Upper lobe of right lung (tissue), 1 donor: ENCODE measurements around the gene LHFPL6. TPM values are rescaled to one million over a fixed set of nuclear protein-coding genes. Genes with fewer than 3 reads are reported as not detected.

Source experiments
- ATAC-seq: fragments of 200-7000 bp; cut with Tn5 transposase; one replicate; pipeline ENCODE4 v1.9.1; 2020; ENCODE audit warnings: mild to moderate bottlenecking, moderate library complexity
- DNase-seq: peaks from one replicate; pipeline ENCODE4 v3.0.0-alpha.2; 2020
- H3K27ac ChIP-seq: fragments of 200-600 bp; one replicate; pipeline ENCODE4 v1.8.0; 2022
- H3K27me3 ChIP-seq: fragments of 200-600 bp; one replicate; pipeline ENCODE4 v1.8.0; 2022; ENCODE audit warnings: mild to moderate bottlenecking
- H3K36me3 ChIP-seq: fragments of 200-600 bp; one replicate; pipeline ENCODE4 v1.8.0; 2022
- H3K4me1 ChIP-seq: fragments of 200-600 bp; one replicate; pipeline ENCODE4 v1.8.0; 2022
- H3K4me3 ChIP-seq: fragments of 200-600 bp; one replicate; pipeline ENCODE4 v1.8.0; 2022; ENCODE audit warnings: mild to moderate bottlenecking
- H3K9me3 ChIP-seq: fragments of 200-600 bp; one replicate; pipeline ENCODE4 v1.8.0; 2022
- intact Hi-C: fragments of 100-400 bp; cut with DNase I; formaldehyde crosslinking; loops from one replicate; pipeline ENCODE4 v1.11.0; 2022
- total RNA-seq: library from RNA; stranded (reverse); fragmentation: NEBNext Ultra II Directional; extraction: Animal tissue kit (Norgen Biotek cat#: 25700); gene quantifications from one replicate; pipeline ENCODE4 v1.2.1, GENCODE V29; 2021
- TF ChIP-seq, protein P1 (sequence below): fragments of 200-600 bp; IDR thresholded peaks from one replicate; pipeline ENCODE4 v1.8.0; 2022; ENCODE audit warnings: antibody characterized with exemption
- donor health status: DM: no; HTN: yes; CAD: no; lungs with severe emphysema.

Gene LHFPL6
- total RNA-seq, 1 donor from 2014 or later, result 80.0 TPM

DNA sequence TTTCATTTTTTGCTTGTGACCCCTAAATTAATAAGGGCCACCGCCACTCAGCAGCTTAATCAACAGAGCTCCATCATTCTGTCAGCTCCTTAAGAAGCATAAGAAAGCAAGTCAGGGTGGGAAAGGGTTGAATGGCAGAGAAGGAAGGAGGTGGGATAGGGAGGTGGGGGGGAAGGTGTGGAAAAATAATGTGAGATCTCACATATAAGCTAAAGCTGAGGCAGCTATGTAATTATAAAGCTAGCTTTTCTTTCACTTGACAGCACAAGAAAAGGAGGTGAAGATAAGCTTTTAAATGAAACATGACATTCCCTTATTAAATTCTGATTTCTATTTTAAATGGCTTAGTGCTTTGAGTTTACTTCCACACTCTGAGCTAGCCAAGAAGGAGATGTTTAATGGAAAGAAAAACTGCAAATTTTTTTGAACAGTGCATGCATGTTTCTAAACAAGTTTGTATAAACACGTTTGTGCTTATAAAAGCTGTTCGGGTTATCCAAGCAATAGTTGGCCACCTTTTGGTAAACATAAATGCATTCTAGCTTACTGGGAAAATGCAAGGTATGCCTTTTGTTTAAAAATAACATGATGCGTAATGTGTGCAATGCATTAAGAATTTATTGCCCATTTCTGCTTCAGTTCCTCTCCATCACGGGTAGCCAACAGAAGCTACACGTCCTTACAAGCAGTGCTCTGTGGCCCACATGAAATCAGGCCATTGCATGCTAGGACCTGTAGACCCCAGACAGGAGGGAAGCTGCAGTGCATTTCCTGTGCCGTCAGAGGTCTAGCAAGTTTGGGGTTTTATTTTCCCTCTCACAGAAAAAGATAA is 96.2 kb downstream of the LHFPL6 start:
- Histone ChIP-seq H3K36me3 (no peaks in the 10 kb centered on the region), H3K4me3 (no peak overlapping the region), H3K27ac (no peak overlapping the region), H3K27me3 (no peaks in the 10 kb centered on the region), H3K9me3 (no peaks in the 10 kb centered on the region), H3K4me1 (peaks cover 7% of the 10 kb centered on the region)
- ATAC-seq (no peak), DNase-seq (no peak)
- intact Hi-C loops, result no loop called here
- TF ChIP-seq, protein P1, sequence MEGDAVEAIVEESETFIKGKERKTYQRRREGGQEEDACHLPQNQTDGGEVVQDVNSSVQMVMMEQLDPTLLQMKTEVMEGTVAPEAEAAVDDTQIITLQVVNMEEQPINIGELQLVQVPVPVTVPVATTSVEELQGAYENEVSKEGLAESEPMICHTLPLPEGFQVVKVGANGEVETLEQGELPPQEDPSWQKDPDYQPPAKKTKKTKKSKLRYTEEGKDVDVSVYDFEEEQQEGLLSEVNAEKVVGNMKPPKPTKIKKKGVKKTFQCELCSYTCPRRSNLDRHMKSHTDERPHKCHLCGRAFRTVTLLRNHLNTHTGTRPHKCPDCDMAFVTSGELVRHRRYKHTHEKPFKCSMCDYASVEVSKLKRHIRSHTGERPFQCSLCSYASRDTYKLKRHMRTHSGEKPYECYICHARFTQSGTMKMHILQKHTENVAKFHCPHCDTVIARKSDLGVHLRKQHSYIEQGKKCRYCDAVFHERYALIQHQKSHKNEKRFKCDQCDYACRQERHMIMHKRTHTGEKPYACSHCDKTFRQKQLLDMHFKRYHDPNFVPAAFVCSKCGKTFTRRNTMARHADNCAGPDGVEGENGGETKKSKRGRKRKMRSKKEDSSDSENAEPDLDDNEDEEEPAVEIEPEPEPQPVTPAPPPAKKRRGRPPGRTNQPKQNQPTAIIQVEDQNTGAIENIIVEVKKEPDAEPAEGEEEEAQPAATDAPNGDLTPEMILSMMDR, result no peak

DNA sequence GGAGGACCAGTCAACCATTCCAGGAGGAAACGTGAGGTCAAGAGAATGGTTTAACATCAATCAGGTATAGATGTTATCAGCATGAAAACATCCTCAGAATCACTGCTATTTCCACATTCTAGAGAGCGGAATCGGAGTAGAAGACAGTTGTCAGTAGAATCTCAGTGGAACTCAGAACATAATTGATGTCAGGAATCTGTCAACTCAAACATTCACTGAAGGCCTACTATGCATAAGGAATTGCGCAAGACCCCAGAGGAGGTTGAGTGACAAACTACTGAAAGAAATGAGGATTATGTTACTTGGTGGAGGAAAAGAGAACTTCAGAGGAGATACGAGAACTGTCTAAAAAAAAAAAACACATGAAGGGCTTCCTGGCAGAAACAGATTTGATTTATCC is 97.8 kb downstream of the LHFPL6 start:
- intact Hi-C loops, result no loop called here
- Histone ChIP-seq H3K27ac (no peak overlapping the region), H3K36me3 (no peaks in the 10 kb centered on the region), H3K4me3 (no peak overlapping the region), H3K27me3 (no peaks in the 10 kb centered on the region), H3K9me3 (no peaks in the 10 kb centered on the region), H3K4me1 (peaks cover 17% of the 10 kb centered on the region)
- DNase-seq, result no peak
- ATAC-seq, result no peak
- TF ChIP-seq, protein P1, result no peak

DNA sequence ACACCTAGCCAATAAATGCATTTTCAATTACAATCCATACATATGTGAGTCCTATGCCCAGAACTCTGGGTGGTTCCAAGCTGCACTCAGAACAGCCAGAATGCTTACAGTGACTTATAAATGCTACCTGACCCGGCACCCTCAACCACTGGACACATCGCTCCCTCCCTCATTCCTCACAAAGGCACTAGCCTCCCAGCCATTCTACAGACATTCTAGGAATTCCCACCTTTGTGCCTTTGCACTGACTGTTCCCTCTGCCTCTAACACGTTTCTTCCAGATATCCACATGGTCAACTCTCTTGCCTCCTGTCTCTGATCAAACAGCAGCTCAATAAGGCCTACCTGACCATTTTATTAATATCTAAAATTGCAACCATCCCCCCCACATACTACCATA is 99.9 kb downstream of the LHFPL6 start:
- Histone ChIP-seq H3K9me3 (no peaks in the 10 kb centered on the region), H3K27me3 (no peaks in the 10 kb centered on the region), H3K4me3 (no peak overlapping the region), H3K36me3 (no peaks in the 10 kb centered on the region), H3K27ac (no peak overlapping the region), H3K4me1 (peaks cover 17% of the 10 kb centered on the region)
- TF ChIP-seq, protein P1, result no peak
- intact Hi-C loops, result no loop called here
- ATAC-seq (no peak), DNase-seq (no peak)

DNA sequence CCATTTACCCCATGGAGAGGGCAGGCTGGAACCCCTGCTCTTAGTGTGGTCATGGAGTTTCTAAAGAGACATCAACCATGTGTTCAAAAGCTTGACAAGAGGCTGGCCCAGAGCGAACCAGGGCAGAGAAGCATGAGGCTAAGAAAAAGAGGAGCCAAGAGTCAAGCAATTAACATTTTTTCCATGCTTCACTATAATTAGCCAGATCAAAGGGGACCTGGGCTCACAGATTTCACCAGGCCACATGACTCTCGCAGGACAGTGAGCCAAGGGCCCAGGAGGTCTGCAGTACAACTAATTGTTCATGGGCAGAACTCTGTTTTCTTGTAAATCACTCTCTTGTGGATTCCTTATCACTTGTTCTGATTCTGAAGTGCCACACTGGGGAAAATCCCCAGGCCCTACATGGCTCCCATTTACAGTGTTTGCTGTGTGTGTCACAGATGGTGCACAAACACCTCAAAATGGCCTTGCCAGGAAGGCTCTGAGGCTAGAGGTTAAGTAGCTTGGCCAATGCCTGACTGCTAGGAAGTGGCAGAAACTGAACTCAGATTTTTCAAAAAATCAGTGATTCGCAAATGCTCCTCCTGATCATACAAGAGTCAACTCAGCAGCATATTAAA is 101.2 kb downstream of the LHFPL6 start:
- peak; percentile 93 for ATAC-seq
- H3K4me3 ChIP-seq, result no peak overlapping the region
- intact Hi-C loops, result no loop called here

DNA sequence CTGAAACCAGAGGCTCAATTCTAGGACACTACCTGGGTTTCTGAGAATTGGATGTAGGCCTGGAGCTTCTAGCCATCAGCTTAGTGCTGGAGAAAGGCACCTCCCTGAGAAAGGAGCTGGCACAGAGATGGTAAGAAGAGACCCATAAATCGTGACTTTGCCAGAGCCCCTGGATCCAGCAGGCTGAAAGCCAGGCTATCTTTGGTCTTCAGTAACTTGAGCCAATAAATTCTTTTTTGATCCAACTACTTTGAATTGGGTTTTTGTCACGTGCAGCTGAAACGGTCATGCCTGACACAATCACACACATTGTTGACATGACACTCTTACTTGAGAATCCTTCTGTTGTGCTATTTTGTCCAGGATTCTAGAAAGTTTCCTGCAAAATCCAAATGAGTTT is 103.4 kb downstream of the LHFPL6 start:
- H3K9me3 ChIP-seq, result no peaks in the 10 kb centered on the region
- ATAC-seq, result no peak
- intact Hi-C loops, result no loop called here
- no peak overlapping the region for H3K27ac ChIP-seq
- no peaks in the 10 kb centered on the region for H3K36me3 ChIP-seq
- H3K4me1 ChIP-seq, result peaks cover 11% of the 10 kb centered on the region
- TF ChIP-seq, protein P1, result no peak
- no peaks in the 10 kb centered on the region for H3K27me3 ChIP-seq
- no peak for DNase-seq
- H3K4me3 ChIP-seq, result no peak overlapping the region

More for the DNA sequence above, 101.2 kb downstream of the LHFPL6 start:
- Histone ChIP-seq H3K36me3 (no peaks in the 10 kb centered on the region), H3K9me3 (no peaks in the 10 kb centered on the region), H3K27ac (no peak overlapping the region), H3K4me1 (peaks cover 14% of the 10 kb centered on the region), H3K27me3 (no peaks in the 10 kb centered on the region)
- peak; percentile 64 for DNase-seq
- TF ChIP-seq, protein P1, result no peak
